ENCODE results near the gene RAB18.
"Not testable (repeated sequence)": the region's sequence is repeated elsewhere in the genome, so short reads cannot be mapped to it uniquely, and the experiment has no call there.

The RAB18 gene

GRCh38 chr10:27505537-27505936 is 1.4 kb downstream of the RAB18 start:
- DNase-seq, result not testable (repeated sequence)

- no peak for DNase-seq
These were observed 2.2 kb downstream of the RAB18 start for GRCh38 chr10:27506280-27506679.

GRCh38 chr10:27512548-27512947 is 8.4 kb downstream of the RAB18 start:
- DNase-seq, result no peak

- no peak for DNase-seq
These were observed 9.5 kb downstream of the RAB18 start for GRCh38 chr10:27513451-27514191.

- no peak for DNase-seq
These were observed 10.1 kb downstream of the RAB18 start for GRCh38 chr10:27514243-27514642.

- no peak for DNase-seq
These were observed 14.2 kb downstream of the RAB18 start for GRCh38 chr10:27518261-27518660.

- no peak for DNase-seq
These were observed 21.7 kb downstream of the RAB18 start for GRCh38 chr10:27525819-27526218.

- DNase-seq, result no peak
These were observed 22.1 kb downstream of the RAB18 start for GRCh38 chr10:27526242-27526641.

- DNase-seq, result no peak
These were observed 23.7 kb downstream of the RAB18 start for GRCh38 chr10:27527666-27528295.

GRCh38 chr10:27529010-27529783 is 25.1 kb downstream of the RAB18 start:
- DNase-seq, result no peak

GRCh38 chr10:27530477-27530876 is 26.4 kb downstream of the RAB18 start:
- DNase-seq, result no peak

- DNase-seq, result no peak
These were observed 27.3 kb downstream of the RAB18 start for GRCh38 chr10:27531336-27531847.

GRCh38 chr10:27534161-27534700 is 30.1 kb downstream of the RAB18 start:
- no peak for DNase-seq

GRCh38 chr10:27535317-27535716 is 31.2 kb downstream of the RAB18 start:
- no peak for DNase-seq

GRCh38 chr10:27536437-27536836 is 32.3 kb downstream of the RAB18 start:
- DNase-seq, result no peak

GRCh38 chr10:27537166-27537565 is 33.1 kb downstream of the RAB18 start:
- no peak for DNase-seq

GRCh38 chr10:27537787-27538186 is 33.7 kb downstream of the RAB18 start:
- DNase-seq, result no peak

- no peak for DNase-seq
These were observed 36.6 kb downstream of the RAB18 start for GRCh38 chr10:27540672-27541071.

- no peak for DNase-seq
These were observed 38.0 kb downstream of the RAB18 start for GRCh38 chr10:27541796-27542729.

GRCh38 chr10:27542812-27543211 is 38.7 kb downstream of the RAB18 start:
- no peak for DNase-seq

- DNase-seq, result no peak
These were observed 42.9 kb downstream of the RAB18 start for GRCh38 chr10:27547047-27547446.

GRCh38 chr10:27547482-27547881 is 43.4 kb downstream of the RAB18 start:
- no peak for DNase-seq
